ENCODE results near the gene TXNRD2.

DNA sequence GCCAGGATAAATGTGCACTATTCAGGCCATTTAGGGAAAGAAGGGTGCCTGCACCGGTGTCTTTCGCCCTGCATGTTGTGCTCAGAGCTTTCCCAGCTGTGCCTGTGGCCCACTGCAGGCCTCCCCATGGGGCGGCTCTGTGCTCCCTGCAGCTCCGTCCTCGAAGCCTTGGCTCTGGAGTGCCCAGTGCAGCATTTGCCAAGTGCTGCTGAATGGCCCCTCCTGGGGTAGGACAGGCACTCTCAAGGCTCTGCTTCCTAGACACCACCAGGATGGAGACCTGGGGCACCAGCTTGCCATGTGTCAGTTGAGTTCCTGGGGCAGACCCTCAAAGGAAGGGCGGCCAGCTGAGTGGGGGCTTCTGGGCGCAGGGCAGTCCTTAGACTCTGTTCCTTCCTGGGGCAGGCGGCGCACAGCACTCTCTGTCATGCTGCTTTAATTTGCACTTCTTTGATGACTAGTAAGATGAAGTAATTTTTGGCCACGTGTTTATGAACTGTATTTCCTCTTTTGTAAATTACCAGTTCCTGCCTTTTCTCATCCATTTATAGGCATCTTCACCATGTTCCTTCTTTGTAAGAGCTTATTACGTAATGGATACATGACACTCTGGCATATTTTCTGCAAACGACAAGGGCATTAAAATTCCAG is 54.9 kb downstream of the TXNRD2 start:
- TF ChIP-seq, protein P1, sequence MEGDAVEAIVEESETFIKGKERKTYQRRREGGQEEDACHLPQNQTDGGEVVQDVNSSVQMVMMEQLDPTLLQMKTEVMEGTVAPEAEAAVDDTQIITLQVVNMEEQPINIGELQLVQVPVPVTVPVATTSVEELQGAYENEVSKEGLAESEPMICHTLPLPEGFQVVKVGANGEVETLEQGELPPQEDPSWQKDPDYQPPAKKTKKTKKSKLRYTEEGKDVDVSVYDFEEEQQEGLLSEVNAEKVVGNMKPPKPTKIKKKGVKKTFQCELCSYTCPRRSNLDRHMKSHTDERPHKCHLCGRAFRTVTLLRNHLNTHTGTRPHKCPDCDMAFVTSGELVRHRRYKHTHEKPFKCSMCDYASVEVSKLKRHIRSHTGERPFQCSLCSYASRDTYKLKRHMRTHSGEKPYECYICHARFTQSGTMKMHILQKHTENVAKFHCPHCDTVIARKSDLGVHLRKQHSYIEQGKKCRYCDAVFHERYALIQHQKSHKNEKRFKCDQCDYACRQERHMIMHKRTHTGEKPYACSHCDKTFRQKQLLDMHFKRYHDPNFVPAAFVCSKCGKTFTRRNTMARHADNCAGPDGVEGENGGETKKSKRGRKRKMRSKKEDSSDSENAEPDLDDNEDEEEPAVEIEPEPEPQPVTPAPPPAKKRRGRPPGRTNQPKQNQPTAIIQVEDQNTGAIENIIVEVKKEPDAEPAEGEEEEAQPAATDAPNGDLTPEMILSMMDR (conservative IDR thresholded peaks at IDR 0.05): no peak
- TF ChIP-seq EZH2 (IDR thresholded peaks at IDR 0.05; ENCODE audit: low read depth): no peak

Measured in PC-9 (cell line).